Measurements from ENCODE around the gene PIGV.

The PIGV gene

DNA sequence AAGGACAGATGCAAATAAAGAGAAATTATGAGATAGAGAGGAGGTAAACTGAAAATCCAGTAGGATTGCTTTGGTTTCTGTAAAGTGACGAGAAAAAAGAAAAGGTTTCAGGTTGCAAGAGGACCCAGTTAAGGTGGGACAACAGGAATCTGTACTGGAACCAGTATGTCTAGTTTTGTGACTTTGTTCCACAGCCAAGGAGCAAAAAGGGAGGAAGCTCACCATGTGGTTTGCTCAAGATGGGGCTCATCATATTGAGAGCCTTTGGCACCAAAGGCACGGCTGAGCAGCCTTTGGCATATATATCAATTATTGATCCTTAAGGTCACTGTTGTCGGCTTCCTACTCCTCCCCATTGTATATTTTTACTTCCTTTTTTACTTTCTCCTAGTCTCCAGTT lies 37.0 kb downstream of the PIGV start:
- DNase-seq (ENCODE audit: low read depth) = no peak
- no peak for TF ChIP-seq CTCF (IDR thresholded peaks at IDR 0.05; ENCODE audit: insufficient read depth, low read depth, low read length, missing control alignments)
- H3K4me3 ChIP-seq (ENCODE audit: low read depth, low read length) = no peak overlapping the region

DNA sequence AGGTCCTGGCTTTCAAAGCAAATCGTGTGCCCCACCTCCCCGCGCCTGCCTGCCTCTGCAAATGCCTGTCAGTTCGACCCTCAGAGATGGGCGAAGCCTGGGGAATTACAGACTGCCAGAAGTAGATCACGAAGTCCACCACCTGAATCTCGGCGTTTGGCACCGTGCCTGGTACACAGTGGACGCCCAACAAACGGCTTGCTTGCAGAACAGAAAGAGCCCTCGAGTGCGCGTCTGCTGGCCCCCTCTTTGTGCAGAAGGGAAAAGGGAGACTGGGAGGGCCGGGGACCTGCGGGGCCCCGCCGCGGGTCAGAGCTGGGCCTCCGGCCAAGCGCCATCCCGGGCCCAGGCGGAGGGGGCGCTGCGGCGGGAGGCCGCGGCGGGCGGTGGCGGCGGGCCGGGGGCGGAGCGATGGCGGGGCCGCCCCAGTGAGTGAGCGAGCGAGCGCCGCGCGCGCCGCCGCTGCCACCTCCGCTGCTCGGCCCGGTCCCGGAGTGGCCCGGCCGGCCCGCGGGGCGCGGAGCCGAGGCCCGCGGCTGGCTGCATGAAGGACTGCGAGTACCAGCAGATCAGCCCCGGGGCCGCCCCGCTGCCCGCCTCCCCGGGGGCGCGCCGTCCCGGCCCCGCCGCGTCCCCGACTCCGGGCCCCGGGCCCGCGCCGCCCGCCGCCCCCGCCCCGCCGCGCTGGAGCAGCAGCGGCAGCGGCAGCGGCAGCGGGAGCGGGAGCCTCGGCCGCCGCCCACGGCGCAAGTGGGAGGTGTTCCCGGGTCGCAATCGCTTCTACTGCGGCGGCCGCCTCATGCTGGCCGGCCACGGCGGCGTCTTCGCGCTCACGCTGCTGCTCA lies 38.7 kb downstream of the PIGV start, which contains the start of gene ZDHHC18:
Gene ZDHHC18 (plus strand): TSS at position 428 of the 845 bp plus-strand sequence. CDS start 117 bp downstream, at position 545.
- peak within 1 kb of the TSS; percentile 65 for H3K4me3 ChIP-seq (ENCODE audit: low read depth, low read length)
- peak; percentile 77 for DNase-seq (ENCODE audit: low read depth)
- TF ChIP-seq CTCF (IDR thresholded peaks at IDR 0.05; ENCODE audit: insufficient read depth, low read depth, low read length, missing control alignments) = peak; percentile 53

DNA sequence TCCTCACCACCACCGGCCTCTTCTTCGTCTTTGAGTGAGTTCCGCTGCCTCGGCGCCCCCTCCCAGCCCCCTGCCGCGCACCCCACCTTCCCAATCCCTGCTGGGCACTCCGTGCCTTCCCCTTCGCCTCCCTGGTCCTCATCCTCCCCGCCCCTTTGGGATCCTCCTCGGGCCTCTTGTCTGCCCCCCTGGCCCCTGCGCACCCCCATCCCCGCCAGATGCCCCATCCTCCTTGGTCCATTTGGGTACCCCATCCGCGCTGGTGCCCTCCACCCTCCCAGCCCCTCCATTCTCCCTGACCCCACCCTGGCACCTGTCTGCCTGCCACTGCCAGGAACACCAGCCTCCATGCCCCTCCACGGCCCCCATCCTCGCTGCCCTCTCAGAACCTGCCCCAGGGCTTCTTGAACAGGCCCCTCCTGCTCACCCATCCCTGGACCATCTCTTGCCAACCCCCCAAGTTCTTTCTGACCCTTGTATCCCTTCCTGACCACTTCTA lies 39.4 kb downstream of the PIGV start:
- TF ChIP-seq CTCF (IDR thresholded peaks at IDR 0.05; ENCODE audit: insufficient read depth, low read depth, low read length, missing control alignments) = no peak
- no peak for DNase-seq (ENCODE audit: low read depth)
- H3K4me3 ChIP-seq (ENCODE audit: low read depth, low read length) = peak overlapping the region; percentile 65

DNA sequence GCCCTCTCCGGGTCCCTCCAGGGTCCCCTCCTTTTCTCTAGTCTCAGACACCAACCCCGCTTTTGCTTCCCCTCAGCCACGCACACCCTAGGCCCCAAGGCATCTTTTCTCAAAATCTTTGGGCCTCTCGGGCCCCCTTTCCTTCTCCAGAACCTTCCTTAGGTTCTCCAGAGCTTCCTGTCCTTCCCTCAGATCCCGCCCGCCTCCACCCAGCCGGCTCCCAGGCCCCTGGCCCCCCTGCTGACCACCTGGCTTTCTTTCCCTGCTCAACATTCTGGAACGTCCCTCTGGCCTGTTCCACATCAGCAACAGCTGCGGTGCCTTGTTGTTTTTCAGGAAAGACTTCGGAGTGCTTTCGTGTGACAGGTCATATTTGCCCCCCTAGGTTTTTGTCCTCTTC lies 39.9 kb downstream of the PIGV start:
- H3K4me3 ChIP-seq (ENCODE audit: low read depth, low read length) = peak overlapping the region; percentile 65
- no peak for DNase-seq (ENCODE audit: low read depth)
- no peak for TF ChIP-seq CTCF (IDR thresholded peaks at IDR 0.05; ENCODE audit: insufficient read depth, low read depth, low read length, missing control alignments)

DNA sequence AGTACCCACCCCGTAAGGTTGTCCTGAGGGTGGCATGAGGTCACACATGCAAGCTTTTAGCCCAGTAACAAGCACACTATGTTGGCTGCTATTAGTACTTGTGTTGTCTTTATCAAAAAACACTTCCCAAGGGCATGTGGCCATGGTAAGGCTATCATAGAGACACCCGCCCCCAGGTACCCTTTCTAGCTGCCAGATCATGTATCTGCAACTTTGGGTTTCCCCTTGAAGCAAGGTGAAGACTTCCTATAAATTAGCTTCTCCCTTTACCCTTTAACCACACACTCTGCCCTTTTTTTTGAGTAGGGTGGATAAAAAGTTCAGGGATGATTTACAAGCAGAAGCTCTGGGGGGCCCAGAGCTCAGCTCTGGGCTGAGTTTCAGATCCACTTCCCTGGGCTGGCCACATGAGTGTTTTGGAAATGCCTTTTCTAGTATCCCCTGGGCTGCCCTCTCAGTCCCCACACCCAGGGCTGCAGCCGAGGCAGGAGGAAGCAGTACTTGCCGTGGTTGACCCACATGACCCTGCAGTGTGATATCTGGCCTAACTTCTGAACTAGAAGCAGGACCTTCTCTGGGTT lies 40.8 kb downstream of the PIGV start:
- TF ChIP-seq CTCF (IDR thresholded peaks at IDR 0.05; ENCODE audit: insufficient read depth, low read depth, low read length, missing control alignments) = no peak
- DNase-seq (ENCODE audit: low read depth) = peak; percentile 66
- H3K4me3 ChIP-seq (ENCODE audit: low read depth, low read length) = peak overlapping the region; percentile 65

- peak overlapping the region; percentile 65 for H3K4me3 ChIP-seq (ENCODE audit: low read depth, low read length)
- no peak for DNase-seq (ENCODE audit: low read depth)
- no peak for TF ChIP-seq CTCF (IDR thresholded peaks at IDR 0.05; ENCODE audit: insufficient read depth, low read depth, low read length, missing control alignments)
Observed at GRCh38 chr1:26829184-26829911, 41.6 kb downstream of the PIGV start.

All from GM12865 (cell line).